Trophoblast cell (in vitro differentiated cells and primary cell): ENCODE data around the gene RAD51B.
A peak's percentile ranks its signal among the peaks of the same experiment; 100 is the strongest.
"Not testable (repeated sequence)": the region's sequence is repeated elsewhere in the genome, so short reads cannot be mapped to it uniquely, and the experiment has no call there.

ENCODE experiments used
- DNase-seq, 2 donors: peaks; one replicate each; pipeline ENCODE4 v3.0.0-alpha.2; 2016
- H2AFZ ChIP-seq: 2 replicates; pipeline ENCODE4 v1.6.1; 2013; ENCODE audit warnings: low read length, moderate library complexity, mild to moderate bottlenecking; ENCODE audit not compliant: insufficient read depth, poor library complexity
- H2AK5ac ChIP-seq: 2 replicates; pipeline ENCODE4 v1.6.1; 2013; ENCODE audit warnings: mild to moderate bottlenecking, low read length
- H2BK120ac ChIP-seq: 2 replicates; pipeline ENCODE4 v1.6.1; 2013; ENCODE audit warnings: low read length, mild to moderate bottlenecking, moderate library complexity; ENCODE audit not compliant: insufficient read depth, poor library complexity
- H2BK12ac ChIP-seq: 2 replicates; pipeline ENCODE4 v1.6.1; 2013; ENCODE audit warnings: mild to moderate bottlenecking, low read length, moderate library complexity
- H2BK5ac ChIP-seq: 2 replicates; pipeline ENCODE4 v1.6.1; 2013; ENCODE audit warnings: low read length, low read depth, moderate library complexity, mild to moderate bottlenecking; ENCODE audit not compliant: poor library complexity
- H3K14ac ChIP-seq: 2 replicates; pipeline ENCODE4 v1.6.1; 2013; ENCODE audit warnings: mild to moderate bottlenecking, low read length
- H3K18ac ChIP-seq: 2 replicates; pipeline ENCODE4 v1.6.1; 2013; ENCODE audit warnings: mild to moderate bottlenecking, low read length
- H3K23ac ChIP-seq: 2 replicates; pipeline ENCODE4 v1.6.1; 2013; ENCODE audit warnings: low read length
- H3K27ac ChIP-seq: 2 replicates; pipeline ENCODE4 v1.5.1; 2013; ENCODE audit warnings: low read depth, mild to moderate bottlenecking, inconsistent platforms, low read length, moderate library complexity
- H3K27me3 ChIP-seq: 2 replicates; pipeline ENCODE4 v1.6.1; 2013; ENCODE audit warnings: inconsistent platforms, mild to moderate bottlenecking, low read length, moderate library complexity; ENCODE audit not compliant: insufficient read depth
- H3K36me3 ChIP-seq, 2 experiments: 1 replicate in 1 of 2; 2 replicates in 1 of 2; pipeline ENCODE4 v1.6.1; 2013; ENCODE audit warnings: low read length in 2 of 2, mild to moderate bottlenecking in 2 of 2, moderate library complexity in 1 of 2; ENCODE audit not compliant: insufficient read depth in 2 of 2, control insufficient read depth in 1 of 2
- H3K4ac ChIP-seq: 2 replicates; pipeline ENCODE4 v1.6.1; 2013; ENCODE audit warnings: low read depth, mild to moderate bottlenecking, low read length, moderate library complexity
- H3K4me1 ChIP-seq, 2 experiments: 1 replicate in 1 of 2; 2 replicates in 1 of 2; pipeline ENCODE4 v1.6.1; 2013; ENCODE audit warnings: low read length in 2 of 2, mild to moderate bottlenecking in 2 of 2, moderate library complexity in 1 of 2; ENCODE audit not compliant: insufficient read depth in 2 of 2, control insufficient read depth in 1 of 2
- H3K4me2 ChIP-seq: 2 replicates; pipeline ENCODE4 v1.6.1; 2013; ENCODE audit warnings: inconsistent platforms, mild to moderate bottlenecking, low read length, moderate library complexity
- H3K4me3 ChIP-seq: 2 replicates; pipeline ENCODE4 v1.5.1; 2013; ENCODE audit warnings: mild to moderate bottlenecking, low read depth, low read length, inconsistent platforms
- H3K79me1 ChIP-seq: one replicate; pipeline ENCODE4 v1.6.1; 2013; ENCODE audit warnings: low read length
- H3K79me2 ChIP-seq: 2 replicates; pipeline ENCODE4 v1.6.1; 2013; ENCODE audit warnings: low read length, mild to moderate bottlenecking; ENCODE audit not compliant: control insufficient read depth, insufficient read depth, poor library complexity
- H3K9ac ChIP-seq: 2 replicates; pipeline ENCODE4 v1.6.1; 2013; ENCODE audit warnings: mild to moderate bottlenecking, low read length
- H3K9me3 ChIP-seq: 2 replicates; pipeline ENCODE4 v1.6.1; 2013; ENCODE audit warnings: low read depth, mild to moderate bottlenecking, control low read depth, inconsistent platforms, low read length; ENCODE audit not compliant: insufficient read depth
- H4K12ac ChIP-seq: 2 replicates; pipeline ENCODE4 v1.6.1; 2013; ENCODE audit warnings: low read depth, mild to moderate bottlenecking, low read length, moderate library complexity
- H4K8ac ChIP-seq: 2 replicates; pipeline ENCODE4 v1.6.1; 2013; ENCODE audit warnings: low read depth, mild to moderate bottlenecking, low read length, moderate library complexity
- H4K91ac ChIP-seq: one replicate; pipeline ENCODE4 v1.6.1; 2013; ENCODE audit warnings: low read depth, mild to moderate bottlenecking, low read length, moderate library complexity
- WGBS: extraction: QIAGEN DNeasy Blood & Tissue Kit; methylation state at CpG from one replicate; pipeline ENCODE4 v1.1.7; 2013; ENCODE audit warnings: missing lambda C conversion rate; ENCODE audit not compliant: insufficient read length, insufficient coverage; ENCODE audit errors: extremely low coverage; 5-methylcytosine and 5-hydroxymethylcytosine counted together

Gene RAD51B

DNA sequence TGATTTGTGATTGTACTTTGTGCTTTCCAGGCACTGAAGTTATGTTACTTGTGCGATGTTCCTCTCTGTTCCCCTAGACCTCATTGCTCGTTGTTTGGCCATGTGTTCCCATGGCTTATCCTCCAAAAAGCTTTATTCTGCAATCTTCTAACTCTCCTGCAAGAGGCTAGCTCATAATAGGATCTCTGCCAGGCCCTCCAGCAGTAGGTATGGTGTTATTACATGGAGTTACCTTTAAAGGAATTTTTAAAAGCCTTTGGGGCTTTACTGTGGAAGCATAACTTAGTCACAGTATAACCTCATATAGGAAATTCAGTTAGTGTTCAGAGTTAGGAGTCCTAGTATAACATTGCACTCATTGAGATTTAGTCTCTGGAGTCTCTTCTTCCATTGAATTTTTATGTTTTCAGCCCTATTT is 292.3 kb downstream of the RAD51B start:
- Histone ChIP-seq H3K79me1 (peaks cover 3% of the 10 kb centered on the region), H3K9ac (no peak overlapping the region), H3K27ac (no peak overlapping the region), H4K8ac (no peak overlapping the region), H2BK120ac (no peak overlapping the region), H3K4me1 (peaks cover 0 to 2% of the 10 kb centered on the region in 2 experiments), H2AFZ (no peak overlapping the region), H4K12ac (no peak overlapping the region), H3K27me3 (no peaks in the 10 kb centered on the region), H3K79me2 (no peaks in the 10 kb centered on the region), H2BK12ac (no peak overlapping the region), H3K4ac (no peak overlapping the region), H3K14ac (no peak overlapping the region), H3K36me3 (no peaks in the 10 kb centered on the region), H3K9me3 (no peaks in the 10 kb centered on the region), H2BK5ac (no peak overlapping the region), H3K4me3 (no peak overlapping the region), H2AK5ac (no peak overlapping the region), H4K91ac (no peak overlapping the region), H3K4me2 (no peak overlapping the region), H3K23ac (no peak overlapping the region), H3K18ac (no peak overlapping the region)
- no peak for DNase-seq
- WGBS: no CpG with 5 or more reads among the region's 2 CpGs

DNA sequence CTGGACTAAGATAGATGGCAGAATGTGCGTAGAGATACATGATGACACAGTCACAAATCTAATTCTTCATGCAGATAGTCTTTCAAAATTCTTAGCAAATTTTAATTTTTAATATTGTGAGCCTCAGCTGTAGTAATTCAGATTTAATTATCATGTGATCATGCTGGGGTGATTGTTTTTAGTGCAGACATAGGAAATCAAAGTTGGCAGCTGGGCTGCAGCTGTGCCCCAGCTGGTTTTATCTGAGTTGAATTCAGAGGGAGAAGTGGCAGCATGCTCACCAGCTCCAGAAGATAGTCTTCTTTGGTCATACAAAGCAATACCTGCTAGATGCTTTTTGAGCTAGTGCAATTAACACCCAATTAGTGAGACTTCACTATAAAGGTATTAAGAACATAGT is 292.9 kb downstream of the RAD51B start:
- DNase-seq: no peak
- Histone ChIP-seq H3K4ac (no peak overlapping the region), H3K27ac (no peak overlapping the region), H2BK120ac (peak overlapping the region; percentile 11), H3K4me3 (no peak overlapping the region), H3K18ac (no peak overlapping the region), H2BK5ac (no peak overlapping the region), H3K36me3 (no peaks in the 10 kb centered on the region), H2AFZ (no peak overlapping the region), H3K27me3 (no peaks in the 10 kb centered on the region), H3K79me2 (no peaks in the 10 kb centered on the region), H2AK5ac (no peak overlapping the region), H3K4me2 (no peak overlapping the region), H4K91ac (no peak overlapping the region), H2BK12ac (no peak overlapping the region), H3K79me1 (peaks cover 3% of the 10 kb centered on the region), H3K23ac (no peak overlapping the region), H3K14ac (no peak overlapping the region), H3K9me3 (no peaks in the 10 kb centered on the region), H3K4me1 (peaks cover 0 to 2% of the 10 kb centered on the region in 2 experiments), H4K8ac (no peak overlapping the region), H4K12ac (no peak overlapping the region), H3K9ac (no peak overlapping the region)
- WGBS: no CpG with 5 or more reads among the region's 1 CpG

- Histone ChIP-seq H3K27me3 (no peaks in the 10 kb centered on the region), H3K27ac (no peak overlapping the region), H3K79me1 (peaks cover 3% of the 10 kb centered on the region), H4K8ac (no peak overlapping the region), H3K4me2 (no peak overlapping the region), H4K12ac (no peak overlapping the region), H3K23ac (no peak overlapping the region), H3K79me2 (no peaks in the 10 kb centered on the region), H3K18ac (no peak overlapping the region), H3K9me3 (no peaks in the 10 kb centered on the region), H2BK120ac (no peak overlapping the region), H2BK5ac (no peak overlapping the region), H2AFZ (no peak overlapping the region), H3K36me3 (no peaks in the 10 kb centered on the region), H4K91ac (no peak overlapping the region), H3K4me1 (peaks cover 0 to 2% of the 10 kb centered on the region in 2 experiments), H3K4me3 (no peak overlapping the region), H2AK5ac (no peak overlapping the region), H2BK12ac (no peak overlapping the region), H3K14ac (no peak overlapping the region), H3K9ac (no peak overlapping the region), H3K4ac (no peak overlapping the region)
- WGBS: no CpG with 5 or more reads among the region's 3 CpGs
- DNase-seq: peak in 1 of 2 donors; percentile 57
These were observed 293.9 kb downstream of the RAD51B start for GRCh38 chr14:68113343-68113930.

GRCh38 chr14:68115952-68116351 is 296.4 kb downstream of the RAD51B start:
- H3K27ac ChIP-seq, H3K4ac ChIP-seq, H3K9me3 ChIP-seq, H3K4me2 ChIP-seq, H3K79me1 ChIP-seq, H3K4me3 ChIP-seq, H3K79me2 ChIP-seq, H2BK12ac ChIP-seq, H2BK5ac ChIP-seq, H3K18ac ChIP-seq, H3K27me3 ChIP-seq, DNase-seq, H3K36me3 ChIP-seq, H2BK120ac ChIP-seq, H2AFZ ChIP-seq, H4K8ac ChIP-seq, H3K9ac ChIP-seq, H4K12ac ChIP-seq, H3K14ac ChIP-seq, H3K23ac ChIP-seq, H3K4me1 ChIP-seq, H4K91ac ChIP-seq, H2AK5ac ChIP-seq: not testable (repeated sequence)
